GM08714 (cell line): ENCODE data around the gene STAC.

ENCODE experiments used
- H3K4me3 ChIP-seq: fragments of 200-500 bp; sonication (Bioruptor generic); 2 replicates; pipeline ENCODE4 v1.5.1; 2014; ENCODE audit warnings: mild to moderate bottlenecking, low read length, inconsistent platforms
- ZNF274 ChIP-seq: IDR thresholded peaks from 2 replicates; pipeline ENCODE4 v1.6.1; 2012; ENCODE audit warnings: mild to moderate bottlenecking, low read depth, low read length

Gene STAC

GRCh38 chr3:36397841-36398240, 17.5 kb downstream of the STAC start:
- no peak for TF ChIP-seq ZNF274
- no peak overlapping the region for H3K4me3 ChIP-seq

GRCh38 chr3:36399933-36400332, 19.6 kb downstream of the STAC start:
- no peak for TF ChIP-seq ZNF274
- H3K4me3 ChIP-seq: no peak overlapping the region

- H3K4me3 ChIP-seq: no peak overlapping the region
- no peak for TF ChIP-seq ZNF274
Observed at GRCh38 chr3:36401056-36401455, 20.8 kb downstream of the STAC start.

- no peak overlapping the region for H3K4me3 ChIP-seq
- no peak for TF ChIP-seq ZNF274
Observed at GRCh38 chr3:36403661-36404060, 23.4 kb downstream of the STAC start.

- no peak overlapping the region for H3K4me3 ChIP-seq
- no peak for TF ChIP-seq ZNF274
Observed at GRCh38 chr3:36405190-36405589, 24.9 kb downstream of the STAC start.

GRCh38 chr3:36408146-36408545, 27.8 kb downstream of the STAC start:
- TF ChIP-seq ZNF274: no peak
- H3K4me3 ChIP-seq: no peak overlapping the region

- no peak overlapping the region for H3K4me3 ChIP-seq
- no peak for TF ChIP-seq ZNF274
Observed at GRCh38 chr3:36409862-36410261, 29.6 kb downstream of the STAC start.

GRCh38 chr3:36411587-36411986, 31.3 kb downstream of the STAC start:
- no peak for TF ChIP-seq ZNF274
- no peak overlapping the region for H3K4me3 ChIP-seq

- TF ChIP-seq ZNF274: no peak
- H3K4me3 ChIP-seq: no peak overlapping the region
Observed at GRCh38 chr3:36416599-36416998, 36.3 kb downstream of the STAC start.

- no peak for TF ChIP-seq ZNF274
- H3K4me3 ChIP-seq: no peak overlapping the region
Observed at GRCh38 chr3:36417237-36417636, 36.9 kb downstream of the STAC start.

GRCh38 chr3:36418296-36418695, 38.0 kb downstream of the STAC start:
- TF ChIP-seq ZNF274: no peak

GRCh38 chr3:36428445-36428844, 48.1 kb downstream of the STAC start:
- no peak for TF ChIP-seq ZNF274

More at GRCh38 chr3:36418296-36418695, 38.0 kb downstream of the STAC start:
- H3K4me3 ChIP-seq: no peak overlapping the region

GRCh38 chr3:36429986-36430485, 49.7 kb downstream of the STAC start:
- no peak for TF ChIP-seq ZNF274
- no peak overlapping the region for H3K4me3 ChIP-seq

More at GRCh38 chr3:36428445-36428844, 48.1 kb downstream of the STAC start:
- H3K4me3 ChIP-seq: no peak overlapping the region

- H3K4me3 ChIP-seq: no peak overlapping the region
- no peak for TF ChIP-seq ZNF274
Observed at GRCh38 chr3:36433511-36433910, 53.2 kb downstream of the STAC start.

GRCh38 chr3:36434687-36435426, 54.6 kb downstream of the STAC start:
- no peak overlapping the region for H3K4me3 ChIP-seq
- no peak for TF ChIP-seq ZNF274
